ENCODE results near the gene PPFIBP2. TPM values are rescaled to one million over a fixed set of nuclear protein-coding genes. Genes with fewer than 3 reads are reported as not detected.

PPFIBP2 gene
- total and polyA plus RNA-seq, 10 of the 15 experiments (the other 5 are each of a cell fraction or from before 2014, with no cell fraction given): 17.3 to 56.3 (median 39.2) TPM

GRCh38 chr11:7656704-7657103 lies 142.9 kb downstream of the PPFIBP2 start:
- Histone ChIP-seq H3K4me2 (ENCODE audit: control insufficient read depth, insufficient read depth) (no peak overlapping the region), H3K27me3 (replicated peaks in 1 of 2; ENCODE audit: control insufficient read depth in 2 of 2, insufficient read depth in 2 of 2, low read length in 1 of 2) (no peaks in the 10 kb centered on the region), H4K20me1 (ENCODE audit: control insufficient read depth, insufficient read depth) (no peaks in the 10 kb centered on the region), H3K4me1 (ENCODE audit: control insufficient read depth, insufficient read depth, low read length) (no peaks in the 10 kb centered on the region), H3K79me2 (ENCODE audit: control insufficient read depth, insufficient read depth, low read length) (no peaks in the 10 kb centered on the region), H2AFZ (ENCODE audit: control insufficient read depth, low read depth, low read length) (no peak overlapping the region), H3K4me3 (no peak overlapping the region), H3K9me3 (replicated peaks; ENCODE audit: control insufficient read depth, insufficient read depth, low read length) (no peaks in the 10 kb centered on the region; the same call in 2 of the 3 replicates), H3K36me3 (ENCODE audit: control insufficient read depth in 2 of 2, insufficient read depth in 2 of 2, low read length in 1 of 2) (peaks cover 19 to 41% of the 10 kb centered on the region in 2 experiments), H3K9ac (ENCODE audit: control insufficient read depth, insufficient read depth, low read length) (no peak overlapping the region), H3K27ac (ENCODE audit: control insufficient read depth, insufficient read depth) (no peak overlapping the region)
- FAIRE-seq (no peak), DNase-seq (ENCODE audit: low read depth, low spot score) (no peak), ATAC-seq (no peak)
- WGBS (ENCODE audit: insufficient coverage, insufficient replicate concordance, low lambda C conversion rate, missing lambda C conversion rate): 91% methylated on average over 11 of the region's 11 CpGs
- TF ChIP-seq PAX5 (IDR thresholded peaks at IDR 0.05; ENCODE audit: borderline replicate concordance, low read depth, low read length) (no peak), HDGF (IDR thresholded peaks at IDR 0.05) (no peak), TARDBP (IDR thresholded peaks at IDR 0.05; ENCODE audit: borderline replicate concordance) (no peak), SIX5 (IDR thresholded peaks at IDR 0.05; ENCODE audit: low read depth, low read length, severe bottlenecking) (no peak), MEF2A (IDR thresholded peaks at IDR 0.05; ENCODE audit: insufficient read depth, low read depth, low read length) (no peak), NFYA (IDR thresholded peaks at IDR 0.05; ENCODE audit: borderline replicate concordance, low read depth, low read length) (no peak), NBN (IDR thresholded peaks at IDR 0.05) (no peak)
- SMC1A ChIA-PET (ENCODE audit: uncharacterized antibody, unreplicated experiment): interaction anchor here (0.7 to 1.8 kb wide), 9 partner anchors 31 to 559 kb away, joined by 3 to 9 read pairs (median 5); partner anchors contain the start of gene PPFIBP2
- POLR2A ChIA-PET: interaction anchor here (1.4 kb wide), 1 partner anchor 142 kb away, joined by 3 read pairs; no protein-coding TSS in a partner anchor
- in situ Hi-C loops (cut with MboI): no loop called here
- CTCF ChIA-PET: interaction anchor here (0.7 to 2.7 kb wide), 21 partner anchors 8 to 559 kb away, joined by 3 to 16 read pairs (median 4); partner anchors contain the start of gene PPFIBP2
- RAD21 ChIA-PET (ENCODE audit: unreplicated experiment): interaction anchor here (0.7 to 2.0 kb wide), 7 partner anchors 29 to 304 kb away, joined by 3 to 11 read pairs (median 5); partner anchors contain the start of gene PPFIBP2
- no TSS peak for BruUV-seq (replicated peaks)
- intact Hi-C loops (cut with micrococcal nuclease; ENCODE audit: unreplicated experiment): no loop called here

Measured in GM12878 (cell line).